Upper lobe of left lung (tissue), 6 donors: ENCODE measurements around the gene ARMC8. TPM values are rescaled to one million over a fixed set of nuclear protein-coding genes. Genes with fewer than 3 reads are reported as not detected.

Experiments
- ATAC-seq, 2 donors: fragments of 200-7000 bp; cut with Tn5 transposase; one replicate each; pipeline ENCODE4 v1.9.1; 2022; ENCODE audit warnings: mild to moderate bottlenecking in 2 of 2, moderate library complexity in 2 of 2; ENCODE audit not compliant: low FRiP score in 2 of 2
- DNase-seq, 2 donors: peaks; one replicate each; pipeline ENCODE4 v3.0.0-alpha.2; 2019 to 2020
- H3K27ac ChIP-seq, 4 donors: fragments of 200-600 bp; sonication (generic); one replicate each; pipeline ENCODE4 v1.5.1; 2016 to 2019
- H3K27me3 ChIP-seq, 4 donors: fragments of 200-600 bp; sonication (generic); one replicate each; pipeline ENCODE4 v1.5.1; 2017 to 2019
- H3K36me3 ChIP-seq, 4 donors: fragments of 200-600 bp; sonication (generic); one replicate each; pipeline ENCODE4 v1.5.1; 2016 to 2019
- H3K4me1 ChIP-seq, 4 donors: fragments of 200-600 bp; sonication (generic); one replicate each; pipeline ENCODE4 v1.5.1; 2018 to 2019
- H3K4me3 ChIP-seq, 4 donors: fragments of 200-600 bp; sonication (generic); one replicate each; pipeline ENCODE4 v1.5.1; 2017 to 2019; ENCODE audit warnings: mild to moderate bottlenecking in 2 of 4, moderate library complexity in 1 of 4
- H3K9me3 ChIP-seq, 4 donors: fragments of 200-600 bp; sonication (generic); one replicate each; pipeline ENCODE4 v1.5.1; 2018 to 2019
- EP300 ChIP-seq, 4 donors: sonication (generic); formaldehyde crosslinking; IDR thresholded peaks; one replicate each; pipeline ENCODE4 v1.5.1; 2017; ENCODE audit warnings: antibody characterized with exemption in 4 of 4, control low read depth in 2 of 4
- POLR2A ChIP-seq, 4 donors: fragments of 450-650 bp; IDR thresholded peaks; one replicate each; pipeline ENCODE4 v1.5.1; 2016 to 2017; ENCODE audit warnings: antibody characterized with exemption in 4 of 4, mild to moderate bottlenecking in 2 of 4
- POLR2AphosphoS5 ChIP-seq, 2 donors: sonication (generic); formaldehyde crosslinking; IDR thresholded peaks; one replicate each; pipeline ENCODE4 v1.5.1; 2017; ENCODE audit warnings: antibody characterized with exemption in 2 of 2
- WGBS, 2 donors: methylation state at CpG; one replicate each; pipeline ENCODE4 v1.1.5; 2017 to 2018; 5-methylcytosine and 5-hydroxymethylcytosine counted together
- total RNA-seq, 6 donors: library from RNA; depleted of rRNA in 4 of 6; stranded (reverse); fragments of >200 nt in 4 of 6; gene quantifications; one replicate each; pipeline versions ENCODE4 v1.1.0 to v1.2.1, GENCODE V29; 2016 to 2021
- TF ChIP-seq, protein P1 (sequence below), 6 experiments: fragments of 450-650 bp in 4 of 6; fragments of 200-600 bp in 2 of 6; sonication (generic) in 2 of 6; IDR thresholded peaks; one replicate each; pipeline ENCODE4 v1.5.1; 2016 to 2019; ENCODE audit warnings: antibody characterized with exemption in 6 of 6
- donor health status: DM: no; HTN: no; CAD: no; lungs with moderate emphysema.
- donor health status: DM: no; HTN: yes; CAD: no; lungs with severe emphysema.

Gene ARMC8
- total RNA-seq, 6 donors from 2014 or later, result 40.2 to 67.4 (median 48.1) TPM

DNA sequence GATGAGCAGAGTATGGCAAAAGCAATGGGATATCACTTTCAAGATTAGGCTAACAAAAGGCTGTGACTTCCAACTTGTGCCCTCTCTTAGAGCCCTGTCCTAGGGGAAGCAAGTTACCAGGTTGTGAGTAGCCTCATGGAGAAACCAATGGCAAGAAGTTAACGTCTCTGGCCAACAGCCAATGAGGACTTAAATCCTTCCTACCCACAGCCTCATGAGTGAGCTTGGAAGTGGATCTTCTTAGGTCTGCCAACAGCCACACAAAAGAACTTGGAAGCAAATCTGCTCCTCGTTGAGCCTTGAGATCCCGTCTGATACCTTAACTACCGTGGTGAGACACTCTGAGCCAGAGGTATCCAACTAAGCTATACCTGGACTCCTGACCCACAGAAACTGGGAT, 136.9 kb downstream of the ARMC8 start:
- peaks cover 0 to 9% (median 3%) of the 10 kb centered on the region in 4 donors for H3K4me1 ChIP-seq
- H3K9me3 ChIP-seq, result no peaks in the 10 kb centered on the region
- H3K36me3 ChIP-seq, result no peaks in the 10 kb centered on the region
- TF ChIP-seq, protein P1, sequence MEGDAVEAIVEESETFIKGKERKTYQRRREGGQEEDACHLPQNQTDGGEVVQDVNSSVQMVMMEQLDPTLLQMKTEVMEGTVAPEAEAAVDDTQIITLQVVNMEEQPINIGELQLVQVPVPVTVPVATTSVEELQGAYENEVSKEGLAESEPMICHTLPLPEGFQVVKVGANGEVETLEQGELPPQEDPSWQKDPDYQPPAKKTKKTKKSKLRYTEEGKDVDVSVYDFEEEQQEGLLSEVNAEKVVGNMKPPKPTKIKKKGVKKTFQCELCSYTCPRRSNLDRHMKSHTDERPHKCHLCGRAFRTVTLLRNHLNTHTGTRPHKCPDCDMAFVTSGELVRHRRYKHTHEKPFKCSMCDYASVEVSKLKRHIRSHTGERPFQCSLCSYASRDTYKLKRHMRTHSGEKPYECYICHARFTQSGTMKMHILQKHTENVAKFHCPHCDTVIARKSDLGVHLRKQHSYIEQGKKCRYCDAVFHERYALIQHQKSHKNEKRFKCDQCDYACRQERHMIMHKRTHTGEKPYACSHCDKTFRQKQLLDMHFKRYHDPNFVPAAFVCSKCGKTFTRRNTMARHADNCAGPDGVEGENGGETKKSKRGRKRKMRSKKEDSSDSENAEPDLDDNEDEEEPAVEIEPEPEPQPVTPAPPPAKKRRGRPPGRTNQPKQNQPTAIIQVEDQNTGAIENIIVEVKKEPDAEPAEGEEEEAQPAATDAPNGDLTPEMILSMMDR (IDR thresholded peaks at IDR 0.05), result no peak
- TF ChIP-seq POLR2A (IDR thresholded peaks at IDR 0.05) (no peak), POLR2AphosphoS5 (IDR thresholded peaks at IDR 0.05) (no peak), EP300 (IDR thresholded peaks at IDR 0.05) (no peak)
- no peak overlapping the region for H3K4me3 ChIP-seq
- no peaks in the 10 kb centered on the region for H3K27me3 ChIP-seq
- no peak overlapping the region for H3K27ac ChIP-seq
- ATAC-seq (no peak), DNase-seq (no peak)
- 75 to 82% methylated on average over 4 of the region's 4 CpGs for WGBS, 2 donors

DNA sequence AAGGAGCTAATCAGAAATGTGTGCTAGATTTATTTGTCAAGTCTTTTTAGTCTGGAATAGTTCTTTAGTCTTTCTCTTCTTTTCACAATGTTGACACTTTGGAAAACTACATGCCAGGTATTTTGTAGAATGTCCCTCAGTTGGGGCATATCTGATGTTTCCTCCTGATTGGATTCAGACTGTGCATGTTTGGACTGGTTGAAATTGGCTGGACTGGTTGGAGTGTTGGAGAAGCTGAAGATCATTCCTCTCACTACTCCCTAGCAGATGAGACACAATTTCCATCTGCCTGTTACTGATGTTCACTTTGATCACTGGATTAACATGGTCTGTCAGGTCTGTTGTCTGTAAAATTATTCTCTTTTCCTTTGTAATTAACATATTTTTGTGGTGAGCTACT, 138.9 kb downstream of the ARMC8 start:
- Histone ChIP-seq H3K36me3 (no peaks in the 10 kb centered on the region), H3K4me3 (no peak overlapping the region), H3K27me3 (no peaks in the 10 kb centered on the region), H3K4me1 (peaks cover 3 to 20% (median 6%) of the 10 kb centered on the region in 4 donors), H3K27ac (no peak overlapping the region), H3K9me3 (no peaks in the 10 kb centered on the region)
- TF ChIP-seq EP300 (IDR thresholded peaks at IDR 0.05) (no peak), POLR2AphosphoS5 (IDR thresholded peaks at IDR 0.05) (no peak), POLR2A (IDR thresholded peaks at IDR 0.05) (no peak)
- TF ChIP-seq, protein P1 (IDR thresholded peaks at IDR 0.05), result no peak
- DNase-seq (no peak), ATAC-seq (no peak)

DNA sequence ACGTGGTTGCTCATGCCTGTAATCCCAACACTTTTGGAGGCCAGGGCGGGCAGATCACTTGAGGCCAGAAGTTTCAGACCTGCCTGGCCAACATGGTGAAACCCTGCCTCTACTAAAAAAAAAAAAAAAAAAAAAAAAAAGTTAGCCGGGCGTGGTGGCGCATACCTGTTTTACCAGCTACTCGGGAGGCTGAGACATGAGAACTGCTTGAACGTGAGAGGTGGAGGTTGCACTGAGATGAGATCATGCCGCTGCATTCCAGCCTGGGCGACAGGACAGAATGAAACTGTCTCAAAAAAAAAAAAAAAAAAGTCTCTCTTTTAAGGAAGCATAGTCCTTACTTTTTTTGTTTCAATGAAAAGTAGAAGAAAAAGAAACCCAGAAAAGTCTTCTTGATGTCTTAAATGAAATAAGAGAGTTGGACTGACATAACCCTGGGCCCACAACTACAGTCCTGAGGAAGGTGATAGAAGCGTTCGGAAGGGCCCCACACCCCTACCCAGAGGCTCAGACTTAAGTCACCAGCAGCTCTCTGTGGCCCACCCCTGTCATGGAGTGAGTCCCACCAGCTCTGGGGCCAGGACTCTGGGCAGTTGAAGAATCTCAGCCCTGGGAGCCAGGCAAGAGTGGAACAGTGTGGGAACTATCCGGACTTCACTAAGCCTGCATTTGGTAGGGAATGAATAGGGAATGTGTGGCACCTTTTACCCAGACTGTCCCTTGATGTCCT, 139.9 kb downstream of the ARMC8 start:
- Histone ChIP-seq H3K36me3 (no peaks in the 10 kb centered on the region), H3K27me3 (no peaks in the 10 kb centered on the region), H3K9me3 (no peaks in the 10 kb centered on the region), H3K27ac (no peak overlapping the region), H3K4me3 (no peak overlapping the region), H3K4me1 (peaks cover 3 to 20% (median 6%) of the 10 kb centered on the region in 4 donors)
- 95 to 97% methylated on average over 12 of the region's 12 CpGs for WGBS, 2 donors
- no peak for TF ChIP-seq POLR2A (IDR thresholded peaks at IDR 0.05)
- ATAC-seq (no peak), DNase-seq (no peak)

DNA sequence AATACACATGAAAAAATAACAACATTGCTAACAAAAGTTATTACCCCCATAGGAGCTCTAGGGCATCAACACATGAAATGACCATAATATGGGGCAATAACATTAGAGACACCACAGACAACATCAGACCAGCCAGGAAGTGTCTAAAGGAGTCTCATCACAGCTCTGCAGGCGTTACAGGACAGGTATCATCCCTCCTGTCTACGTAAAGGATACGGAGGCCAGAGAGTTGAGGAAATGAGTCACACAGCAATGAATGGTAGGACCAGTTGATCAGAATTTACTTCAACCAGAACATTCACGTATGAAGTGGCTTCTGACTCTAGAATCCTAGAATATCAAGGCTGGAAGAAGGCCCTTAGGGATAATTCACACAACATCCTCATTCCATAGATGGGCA, 140.7 kb downstream of the ARMC8 start:
- H3K4me3 ChIP-seq, result no peak overlapping the region
- no peak for DNase-seq
- peaks cover 3 to 20% (median 6%) of the 10 kb centered on the region in 4 donors for H3K4me1 ChIP-seq
- WGBS, 2 donors, result 83 to 88% methylated on average over 4 of the region's 4 CpGs
- ATAC-seq, result no peak
- H3K9me3 ChIP-seq, result no peaks in the 10 kb centered on the region
- no peaks in the 10 kb centered on the region for H3K36me3 ChIP-seq
- H3K27ac ChIP-seq, result no peak overlapping the region
- no peaks in the 10 kb centered on the region for H3K27me3 ChIP-seq
- no peak for TF ChIP-seq POLR2A (IDR thresholded peaks at IDR 0.05)
- no peak for TF ChIP-seq POLR2AphosphoS5 (IDR thresholded peaks at IDR 0.05)
- TF ChIP-seq, protein P1 (IDR thresholded peaks at IDR 0.05), result no peak

DNA sequence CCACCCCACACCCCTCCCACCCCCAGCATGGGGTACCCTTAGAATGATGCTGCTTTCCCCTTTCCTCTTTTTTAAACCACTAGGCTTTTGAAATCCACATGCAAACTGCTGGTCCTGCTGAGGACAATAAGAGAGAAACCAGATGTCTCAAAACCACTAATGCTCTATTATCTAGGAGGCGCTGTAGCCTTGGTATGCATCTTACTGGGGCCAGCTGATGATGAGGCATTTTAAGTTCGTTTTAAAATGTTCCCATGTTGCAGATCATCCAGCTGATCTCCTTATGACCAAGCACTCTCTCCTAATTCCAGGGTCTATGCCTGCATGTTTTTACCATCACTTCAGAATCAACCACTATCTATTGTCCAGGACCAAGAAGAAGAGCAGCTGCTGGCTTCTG, 141.2 kb downstream of the ARMC8 start:
- Histone ChIP-seq H3K4me3 (no peak overlapping the region), H3K27ac (no peak overlapping the region), H3K4me1 (peaks cover 3 to 20% (median 6%) of the 10 kb centered on the region in 4 donors), H3K27me3 (no peaks in the 10 kb centered on the region), H3K9me3 (no peaks in the 10 kb centered on the region), H3K36me3 (no peaks in the 10 kb centered on the region)
- DNase-seq (no peak), ATAC-seq (no peak)
- TF ChIP-seq, protein P1 (IDR thresholded peaks at IDR 0.05), result no peak
- TF ChIP-seq EP300 (IDR thresholded peaks at IDR 0.05) (no peak), POLR2AphosphoS5 (IDR thresholded peaks at IDR 0.05) (no peak)
- 43 to 44% methylated on average over 2 of the region's 2 CpGs for WGBS, 2 donors
